ENCODE data around the gene C19orf18. TPM values are rescaled to one million over a fixed set of nuclear protein-coding genes. Genes with fewer than 3 reads are reported as not detected.
"Not testable (repeated sequence)": the region's sequence is repeated elsewhere in the genome, so short reads cannot be mapped to it uniquely, and the experiment has no call there.

Gene C19orf18
- total RNA-seq, 1 donor from 2014 or later: 1.0 TPM

DNA sequence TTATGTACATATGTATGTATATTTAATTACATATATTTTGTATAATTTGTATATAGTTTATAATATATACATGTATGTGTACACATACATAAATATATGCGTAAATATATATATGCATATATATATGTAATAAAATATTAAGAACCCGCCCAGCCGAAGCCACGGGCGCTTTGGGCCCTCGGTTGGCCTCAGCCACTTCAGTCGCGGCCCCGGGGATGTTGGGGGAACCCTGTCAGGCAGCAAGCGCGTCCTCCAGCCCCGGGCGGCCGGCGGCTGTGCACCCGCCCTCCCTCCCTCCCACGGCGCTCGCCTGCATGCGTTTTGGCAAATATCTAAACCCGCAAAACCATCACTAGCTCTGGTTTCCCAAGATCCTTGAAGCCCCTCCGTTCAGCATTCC lies 36.2 kb upstream of the C19orf18 start:
- H3K4me3 Mint-ChIP-seq: no peak overlapping the region
- no peaks in the 10 kb centered on the region for H3K4me1 Mint-ChIP-seq (ENCODE audit: unreplicated experiment)
- no peak for DNase-seq (ENCODE audit: extremely low spot score, unreplicated experiment)
- H3K36me3 Mint-ChIP-seq: peaks cover 43% of the 10 kb centered on the region
- TF ChIP-seq, protein P1, sequence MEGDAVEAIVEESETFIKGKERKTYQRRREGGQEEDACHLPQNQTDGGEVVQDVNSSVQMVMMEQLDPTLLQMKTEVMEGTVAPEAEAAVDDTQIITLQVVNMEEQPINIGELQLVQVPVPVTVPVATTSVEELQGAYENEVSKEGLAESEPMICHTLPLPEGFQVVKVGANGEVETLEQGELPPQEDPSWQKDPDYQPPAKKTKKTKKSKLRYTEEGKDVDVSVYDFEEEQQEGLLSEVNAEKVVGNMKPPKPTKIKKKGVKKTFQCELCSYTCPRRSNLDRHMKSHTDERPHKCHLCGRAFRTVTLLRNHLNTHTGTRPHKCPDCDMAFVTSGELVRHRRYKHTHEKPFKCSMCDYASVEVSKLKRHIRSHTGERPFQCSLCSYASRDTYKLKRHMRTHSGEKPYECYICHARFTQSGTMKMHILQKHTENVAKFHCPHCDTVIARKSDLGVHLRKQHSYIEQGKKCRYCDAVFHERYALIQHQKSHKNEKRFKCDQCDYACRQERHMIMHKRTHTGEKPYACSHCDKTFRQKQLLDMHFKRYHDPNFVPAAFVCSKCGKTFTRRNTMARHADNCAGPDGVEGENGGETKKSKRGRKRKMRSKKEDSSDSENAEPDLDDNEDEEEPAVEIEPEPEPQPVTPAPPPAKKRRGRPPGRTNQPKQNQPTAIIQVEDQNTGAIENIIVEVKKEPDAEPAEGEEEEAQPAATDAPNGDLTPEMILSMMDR (conservative IDR thresholded peaks at IDR 0.05): no peak
- H3K27ac Mint-ChIP-seq: no peak overlapping the region
- H3K9me3 Mint-ChIP-seq: peaks cover 23% of the 10 kb centered on the region
- H3K27me3 Mint-ChIP-seq: no peaks in the 10 kb centered on the region

DNA sequence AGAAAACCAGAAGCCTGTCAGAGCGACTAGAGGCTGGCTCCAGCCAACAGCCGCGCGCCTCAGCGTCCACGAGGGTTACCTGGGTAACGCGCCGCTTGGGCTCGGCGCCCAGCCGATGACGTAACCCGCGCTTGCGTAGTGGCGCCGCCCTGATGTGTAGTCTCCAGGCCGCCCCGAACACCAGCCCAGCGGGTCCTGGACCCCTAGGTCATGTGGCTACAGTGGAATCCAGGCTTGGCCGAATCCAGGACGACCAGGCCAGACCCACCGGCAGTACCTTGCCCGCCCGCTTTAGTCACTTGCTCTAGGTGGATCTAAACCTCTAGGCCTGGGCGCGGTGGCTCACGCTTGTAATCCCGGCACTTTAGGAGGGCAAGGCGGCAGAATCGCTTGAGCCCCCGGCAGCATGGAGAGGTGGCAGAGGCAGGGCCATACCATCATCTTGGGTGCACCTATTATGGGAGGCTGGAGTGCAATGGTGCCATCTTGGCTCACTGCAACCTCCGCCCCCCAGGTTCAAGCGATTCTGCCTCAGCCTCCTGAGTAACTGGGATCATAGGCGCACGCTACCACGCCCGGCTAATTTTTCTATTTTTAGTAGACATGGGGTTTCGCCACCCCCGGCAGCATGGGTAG lies 35.5 kb upstream of the C19orf18 start:
- peaks cover 50% of the 10 kb centered on the region for H3K36me3 Mint-ChIP-seq
- no peak overlapping the region for H3K27ac Mint-ChIP-seq
- H3K9me3 Mint-ChIP-seq: peaks cover 28% of the 10 kb centered on the region

DNA sequence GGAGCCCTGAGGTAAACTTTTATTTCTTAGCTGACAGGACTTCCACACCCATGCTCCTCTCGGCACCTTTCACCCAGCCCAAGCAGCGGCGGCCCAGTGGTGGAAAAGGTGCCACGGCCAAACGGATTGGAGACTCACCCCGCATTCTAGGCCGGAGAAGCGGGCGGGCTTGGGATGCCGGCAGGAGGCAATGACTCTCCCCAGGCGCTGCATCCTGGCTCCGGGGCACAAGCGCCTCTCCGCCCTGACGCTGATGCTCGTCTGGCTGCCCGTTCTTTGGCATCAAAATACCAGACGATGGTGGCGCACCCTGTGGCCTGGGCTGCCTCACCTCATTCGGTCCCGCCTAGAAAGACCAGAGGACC lies 34.9 kb upstream of the C19orf18 start:
- Mint-ChIP-seq H3K4me1 (ENCODE audit: unreplicated experiment) (no peaks in the 10 kb centered on the region), H3K27ac (no peak overlapping the region), H3K36me3 (peaks cover 55% of the 10 kb centered on the region), H3K9me3 (peaks cover 32% of the 10 kb centered on the region), H3K4me3 (no peak overlapping the region), H3K27me3 (no peaks in the 10 kb centered on the region)
- TF ChIP-seq, protein P1 (conservative IDR thresholded peaks at IDR 0.05): no peak
- DNase-seq (ENCODE audit: extremely low spot score, unreplicated experiment): no peak

More for the DNA sequence above, 35.5 kb upstream of the C19orf18 start:
- TF ChIP-seq, protein P1 (conservative IDR thresholded peaks at IDR 0.05): no peak
- Mint-ChIP-seq H3K4me3 (no peak overlapping the region), H3K4me1 (ENCODE audit: unreplicated experiment) (no peaks in the 10 kb centered on the region), H3K27me3 (no peaks in the 10 kb centered on the region)
- no peak for DNase-seq (ENCODE audit: extremely low spot score, unreplicated experiment)

DNA sequence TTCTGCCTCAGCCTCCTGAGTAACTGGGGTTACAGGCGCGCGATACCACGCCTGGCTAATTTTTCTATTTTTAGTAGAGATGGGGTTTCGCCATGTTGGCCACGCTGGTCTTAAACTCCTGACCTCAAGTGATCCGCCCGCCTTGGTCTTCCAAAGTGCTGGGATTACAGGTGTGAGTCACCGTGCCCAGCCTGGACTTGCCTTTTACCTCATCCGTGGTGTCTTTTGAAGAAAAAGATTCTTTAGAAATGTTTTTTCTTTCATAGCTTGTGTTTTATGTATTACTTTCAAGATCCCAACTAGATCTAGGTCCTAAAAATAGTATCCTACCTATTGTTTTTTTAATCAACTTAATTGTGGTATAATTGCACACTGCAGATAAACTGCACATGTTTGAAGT lies 34.5 kb upstream of the C19orf18 start:
- DNase-seq (ENCODE audit: extremely low spot score, unreplicated experiment); H3K27me3 Mint-ChIP-seq; H3K4me3 Mint-ChIP-seq; H3K4me1 Mint-ChIP-seq (ENCODE audit: unreplicated experiment); H3K27ac Mint-ChIP-seq: not testable (repeated sequence)
- peaks cover 35% of the 10 kb centered on the region for H3K9me3 Mint-ChIP-seq
- peaks cover 59% of the 10 kb centered on the region for H3K36me3 Mint-ChIP-seq

DNA sequence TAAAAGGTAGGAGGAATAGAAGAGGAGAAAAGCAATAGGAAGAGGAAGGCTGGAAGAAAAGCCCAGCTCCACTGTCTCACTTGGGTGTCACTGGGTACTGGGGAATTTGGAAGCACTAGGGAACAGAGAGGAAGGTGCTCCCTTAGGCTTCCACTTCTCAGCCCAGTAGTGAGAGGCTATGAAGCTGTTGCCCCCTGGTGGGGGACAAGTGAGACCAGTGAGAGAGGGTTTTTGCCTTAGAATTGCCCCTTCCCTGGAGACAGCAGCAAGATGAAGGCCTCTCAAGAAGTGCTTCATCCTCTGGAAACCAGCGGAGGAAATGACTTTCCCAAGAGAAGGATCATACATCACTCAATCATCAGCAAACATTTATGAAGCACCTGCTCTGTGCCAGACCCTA lies 33.0 kb upstream of the C19orf18 start:
- TF ChIP-seq, protein P1 (conservative IDR thresholded peaks at IDR 0.05): no peak
- Mint-ChIP-seq H3K27me3 (no peaks in the 10 kb centered on the region), H3K4me1 (ENCODE audit: unreplicated experiment) (no peaks in the 10 kb centered on the region), H3K27ac (no peak overlapping the region), H3K36me3 (peaks cover 57% of the 10 kb centered on the region), H3K9me3 (peaks cover 31% of the 10 kb centered on the region), H3K4me3 (no peak overlapping the region)
- DNase-seq (ENCODE audit: extremely low spot score, unreplicated experiment): no peak

DNA sequence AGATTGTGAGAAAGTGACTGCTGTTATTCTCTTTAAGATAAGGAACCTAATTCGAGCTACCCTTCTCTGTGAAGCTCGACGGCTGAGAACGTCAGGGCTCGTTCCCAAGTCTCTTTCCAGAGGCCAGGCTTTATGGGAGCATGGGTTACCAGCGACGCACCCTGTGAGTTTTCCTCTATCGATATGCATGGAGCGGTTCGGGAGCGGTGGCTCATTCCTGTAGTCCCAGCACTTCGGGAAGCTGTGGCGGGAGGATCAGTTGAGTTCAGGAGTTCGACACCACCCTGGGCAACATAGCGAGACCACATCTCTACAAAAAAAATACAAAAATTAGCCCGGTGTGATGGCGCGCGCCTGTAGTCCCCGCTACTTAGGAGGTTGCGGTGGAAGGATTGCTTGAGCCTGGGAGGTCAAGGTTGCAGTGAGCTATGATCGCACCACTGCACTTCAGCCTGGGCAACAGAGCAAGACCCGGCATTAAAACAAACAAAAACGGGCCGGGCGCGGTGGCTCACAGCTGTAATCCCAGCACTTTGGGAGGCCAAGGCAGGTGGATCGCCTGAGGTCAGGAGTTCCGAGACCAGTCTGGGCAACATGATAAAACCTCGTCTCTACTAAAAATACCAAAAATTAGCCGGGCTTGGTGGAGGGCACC lies 29.0 kb upstream of the C19orf18 start:
- TF ChIP-seq, protein P1 (conservative IDR thresholded peaks at IDR 0.05): no peak
- H3K9me3 Mint-ChIP-seq: peaks cover 29% of the 10 kb centered on the region
- H3K4me3 Mint-ChIP-seq: peak overlapping the region; percentile 92
- peaks cover 76% of the 10 kb centered on the region for H3K36me3 Mint-ChIP-seq
- no peak for DNase-seq (ENCODE audit: extremely low spot score, unreplicated experiment)
- H3K27me3 Mint-ChIP-seq: no peaks in the 10 kb centered on the region
- H3K27ac Mint-ChIP-seq: peak overlapping the region; percentile 81
- peaks cover 5% of the 10 kb centered on the region for H3K4me1 Mint-ChIP-seq (ENCODE audit: unreplicated experiment)

Measured in type B pancreatic cell (in vitro differentiated cells).